ENCODE results near the gene POR.

Gene POR

DNA sequence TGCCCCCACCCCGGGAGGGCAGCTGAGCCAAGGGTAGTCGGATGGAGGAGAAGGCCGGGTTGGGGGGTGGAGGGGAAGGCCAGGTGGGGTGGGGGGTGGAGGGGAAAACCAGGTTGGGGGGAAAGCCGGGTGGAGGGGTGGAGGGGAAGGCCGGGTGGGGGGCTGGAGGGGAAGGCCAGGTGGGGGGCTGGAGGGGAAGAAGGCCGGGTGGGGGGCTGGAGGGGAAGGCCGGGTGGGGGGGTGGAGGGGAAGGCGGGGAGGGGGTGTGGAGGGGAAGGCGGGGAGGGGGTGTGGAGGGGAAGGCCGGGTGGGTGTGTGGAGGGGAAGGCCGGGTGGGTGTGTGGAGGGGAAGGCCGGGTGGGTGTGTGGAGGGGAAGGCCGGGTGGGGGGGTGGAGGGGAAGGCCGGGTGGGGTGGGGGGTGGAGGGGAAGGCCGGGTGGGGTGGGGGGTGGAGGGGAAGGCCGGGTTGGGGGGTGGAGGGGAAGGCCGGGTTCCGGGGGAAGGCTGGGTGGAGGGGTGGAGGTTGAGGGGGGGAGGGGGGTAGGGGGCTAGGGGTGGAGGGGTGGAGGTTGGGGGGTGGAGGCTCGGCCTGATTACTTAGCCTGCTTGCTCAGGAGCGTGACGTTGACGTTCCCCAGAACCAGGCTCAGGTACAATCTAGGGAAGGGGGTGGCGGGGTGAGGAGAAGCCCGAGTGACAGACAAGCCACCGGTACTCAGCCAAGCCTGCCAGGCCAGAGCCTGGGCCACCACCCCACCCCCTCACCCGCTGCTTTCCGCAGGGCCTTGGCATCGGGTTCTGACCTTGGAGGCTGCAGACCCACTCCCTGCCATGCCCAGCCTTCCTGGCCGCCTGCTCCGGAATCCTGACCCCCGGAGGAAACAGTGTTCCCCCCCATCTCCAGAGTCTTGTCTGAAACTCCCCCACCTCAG is 73.9 kb downstream of the POR start:
- TF ChIP-seq, protein P1, sequence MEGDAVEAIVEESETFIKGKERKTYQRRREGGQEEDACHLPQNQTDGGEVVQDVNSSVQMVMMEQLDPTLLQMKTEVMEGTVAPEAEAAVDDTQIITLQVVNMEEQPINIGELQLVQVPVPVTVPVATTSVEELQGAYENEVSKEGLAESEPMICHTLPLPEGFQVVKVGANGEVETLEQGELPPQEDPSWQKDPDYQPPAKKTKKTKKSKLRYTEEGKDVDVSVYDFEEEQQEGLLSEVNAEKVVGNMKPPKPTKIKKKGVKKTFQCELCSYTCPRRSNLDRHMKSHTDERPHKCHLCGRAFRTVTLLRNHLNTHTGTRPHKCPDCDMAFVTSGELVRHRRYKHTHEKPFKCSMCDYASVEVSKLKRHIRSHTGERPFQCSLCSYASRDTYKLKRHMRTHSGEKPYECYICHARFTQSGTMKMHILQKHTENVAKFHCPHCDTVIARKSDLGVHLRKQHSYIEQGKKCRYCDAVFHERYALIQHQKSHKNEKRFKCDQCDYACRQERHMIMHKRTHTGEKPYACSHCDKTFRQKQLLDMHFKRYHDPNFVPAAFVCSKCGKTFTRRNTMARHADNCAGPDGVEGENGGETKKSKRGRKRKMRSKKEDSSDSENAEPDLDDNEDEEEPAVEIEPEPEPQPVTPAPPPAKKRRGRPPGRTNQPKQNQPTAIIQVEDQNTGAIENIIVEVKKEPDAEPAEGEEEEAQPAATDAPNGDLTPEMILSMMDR (IDR thresholded peaks at IDR 0.05), result no peak
- Histone ChIP-seq H3K4me3 (ENCODE audit: low read depth in 1 of 2, low read length in 1 of 2) (no peak overlapping the region), H3K27ac (no peak overlapping the region), H3K4me1 (ENCODE audit: control insufficient read depth in 1 of 2, insufficient read depth in 1 of 2, low read depth in 1 of 2, low read length in 1 of 2) (peaks cover 9% of the 10 kb centered on the region in 2 experiments), H3K27me3 (no peaks in the 10 kb centered on the region), H3K9me3 (no peaks in the 10 kb centered on the region), H3K36me3 (peaks cover 75% of the 10 kb centered on the region)

- TF ChIP-seq, protein P1 (IDR thresholded peaks at IDR 0.05), result no peak
- Histone ChIP-seq H3K27ac (no peak overlapping the region), H3K4me3 (ENCODE audit: low read depth in 1 of 2, low read length in 1 of 2) (no peak overlapping the region), H3K4me1 (ENCODE audit: control insufficient read depth in 1 of 2, insufficient read depth in 1 of 2, low read depth in 1 of 2, low read length in 1 of 2) (peaks cover 10 to 14% of the 10 kb centered on the region in 2 experiments), H3K9me3 (no peaks in the 10 kb centered on the region), H3K36me3 (peaks cover 66% of the 10 kb centered on the region), H3K27me3 (no peaks in the 10 kb centered on the region)
Measured at GRCh38 chr7:75989500-75990388, 74.8 kb downstream of the POR start.

GRCh38 chr7:75991531-75992082 is 76.7 kb downstream of the POR start:
- TF ChIP-seq, protein P1 (IDR thresholded peaks at IDR 0.05), result no peak
- no peak overlapping the region for H3K4me3 ChIP-seq (ENCODE audit: low read depth in 1 of 2, low read length in 1 of 2)
- H3K27me3 ChIP-seq, result no peaks in the 10 kb centered on the region
- H3K9me3 ChIP-seq, result no peaks in the 10 kb centered on the region
- H3K4me1 ChIP-seq (ENCODE audit: control insufficient read depth in 1 of 2, insufficient read depth in 1 of 2, low read depth in 1 of 2, low read length in 1 of 2), result peaks cover 29 to 33% of the 10 kb centered on the region in 2 experiments
- peak overlapping the region; percentile 21 for H3K27ac ChIP-seq
- H3K36me3 ChIP-seq, result peaks cover 47% of the 10 kb centered on the region

DNA sequence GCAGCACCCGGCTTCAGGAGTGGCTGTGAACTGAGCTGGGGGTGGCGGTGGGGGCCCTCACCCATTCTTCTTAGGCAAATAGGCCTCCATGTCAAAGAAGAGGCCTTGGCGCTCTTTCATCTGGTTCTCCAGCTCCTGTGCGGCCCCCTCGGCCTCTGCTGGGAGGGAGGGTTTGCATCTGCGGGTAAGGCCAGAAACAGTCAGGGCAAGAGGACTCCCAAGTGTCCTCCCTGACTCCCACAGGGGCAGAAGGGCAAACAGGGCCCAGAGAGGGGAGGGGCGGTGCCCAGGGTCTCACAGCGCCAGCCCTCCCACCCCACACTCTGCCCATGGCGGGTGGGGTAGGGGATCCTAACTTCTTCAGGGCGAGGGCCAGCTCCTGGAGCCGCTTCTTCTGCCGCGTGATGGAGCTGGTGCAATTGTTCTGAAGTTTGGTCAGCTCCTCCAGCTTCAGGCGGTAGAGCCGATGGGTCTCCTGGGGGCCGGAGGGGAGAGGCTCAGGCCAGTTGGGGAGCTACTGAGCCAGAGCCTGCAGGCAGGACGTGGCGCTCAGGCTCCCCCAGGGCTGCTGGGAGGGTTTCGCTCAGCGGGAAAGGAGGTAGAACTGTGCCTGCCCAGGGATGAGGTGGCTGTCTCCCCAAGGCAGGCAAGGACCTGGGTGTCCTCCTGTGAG is 77.3 kb downstream of the POR start:
- TF ChIP-seq, protein P1 (IDR thresholded peaks at IDR 0.05), result no peak
- Histone ChIP-seq H3K9me3 (no peaks in the 10 kb centered on the region), H3K27ac (peak overlapping the region; percentile 21), H3K4me3 (ENCODE audit: low read depth in 1 of 2, low read length in 1 of 2) (no peak overlapping the region), H3K36me3 (peaks cover 41% of the 10 kb centered on the region), H3K4me1 (ENCODE audit: control insufficient read depth in 1 of 2, insufficient read depth in 1 of 2, low read depth in 1 of 2, low read length in 1 of 2) (peaks cover 35 to 39% of the 10 kb centered on the region in 2 experiments), H3K27me3 (no peaks in the 10 kb centered on the region)
